PC-9 (cell line): ENCODE results near the gene CCDC146.

Experiments
- EZH2 ChIP-seq: fragments of 200-600 bp; sonication (generic); IDR thresholded peaks from 2 replicates; pipeline ENCODE4 v1.8.0; 2017; ENCODE audit warnings: antibody characterized with exemption, low read depth
- TF ChIP-seq, protein P1 (sequence below): fragments of 200-600 bp; sonication (generic); conservative IDR thresholded peaks from 2 replicates; pipeline ENCODE4 v1.6.1; 2017; ENCODE audit warnings: mixed run types, antibody characterized with exemption, mild to moderate bottlenecking, moderate library complexity

DNA sequence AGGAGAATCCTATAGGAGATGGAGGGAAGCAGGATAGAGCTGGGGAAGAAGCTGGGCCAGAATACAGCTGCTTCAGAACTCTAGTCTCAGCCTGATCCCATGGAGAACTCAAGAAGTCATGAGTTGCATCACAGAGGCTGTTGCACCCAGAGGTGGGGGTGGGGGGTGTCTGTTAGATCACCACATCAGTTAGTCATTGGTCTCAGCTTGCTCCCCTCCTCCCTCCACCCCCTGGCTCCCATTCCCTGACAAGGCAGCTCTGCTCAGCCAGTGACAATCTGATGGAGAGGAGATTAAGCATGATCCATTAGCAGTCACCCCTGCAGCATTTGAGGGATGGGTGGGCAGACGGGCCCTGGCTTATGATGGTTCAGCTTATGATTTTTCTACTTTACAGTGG is 135.6 kb downstream of the CCDC146 start:
- TF ChIP-seq, protein P1, sequence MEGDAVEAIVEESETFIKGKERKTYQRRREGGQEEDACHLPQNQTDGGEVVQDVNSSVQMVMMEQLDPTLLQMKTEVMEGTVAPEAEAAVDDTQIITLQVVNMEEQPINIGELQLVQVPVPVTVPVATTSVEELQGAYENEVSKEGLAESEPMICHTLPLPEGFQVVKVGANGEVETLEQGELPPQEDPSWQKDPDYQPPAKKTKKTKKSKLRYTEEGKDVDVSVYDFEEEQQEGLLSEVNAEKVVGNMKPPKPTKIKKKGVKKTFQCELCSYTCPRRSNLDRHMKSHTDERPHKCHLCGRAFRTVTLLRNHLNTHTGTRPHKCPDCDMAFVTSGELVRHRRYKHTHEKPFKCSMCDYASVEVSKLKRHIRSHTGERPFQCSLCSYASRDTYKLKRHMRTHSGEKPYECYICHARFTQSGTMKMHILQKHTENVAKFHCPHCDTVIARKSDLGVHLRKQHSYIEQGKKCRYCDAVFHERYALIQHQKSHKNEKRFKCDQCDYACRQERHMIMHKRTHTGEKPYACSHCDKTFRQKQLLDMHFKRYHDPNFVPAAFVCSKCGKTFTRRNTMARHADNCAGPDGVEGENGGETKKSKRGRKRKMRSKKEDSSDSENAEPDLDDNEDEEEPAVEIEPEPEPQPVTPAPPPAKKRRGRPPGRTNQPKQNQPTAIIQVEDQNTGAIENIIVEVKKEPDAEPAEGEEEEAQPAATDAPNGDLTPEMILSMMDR: no peak
- TF ChIP-seq EZH2: no peak
